K562 (cell line): ENCODE data around the gene GRK3. TPM values are rescaled to one million over a fixed set of nuclear protein-coding genes. Genes with fewer than 3 reads are reported as not detected.

ENCODE experiments used
- ATAC-seq: fragments of 200-7000 bp; cut with Tn5 transposase; 3 replicates; pipeline ENCODE4 v1.9.1; 2020; ENCODE audit warnings: moderate library complexity
- BruUV-seq: library from RNA; stranded (reverse); fragments of 400-500 nt; replicated peaks from 2 replicates; lab custom pipeline; 2021; lab: Mats Ljungman, UMichigan
- CTCF ChIA-PET: fragments of 300-600 bp; formaldehyde crosslinking; extraction: SDS; loops from one replicate; lab custom pipeline; 2021; ENCODE audit warnings: low intra/inter-chr PET ratio; lab: Yijun Ruan, JAX
- POLR2A ChIA-PET: fragments of 300-600, 350-650 bp; sonication (Branson Sonifier 250); formaldehyde crosslinking; extraction: SDS; loops from one replicate; lab custom pipeline; 2021; ENCODE audit warnings: antibody characterized with exemption, inconsistent platforms; lab: Yijun Ruan, JAX
- DNase-seq, 4 experiments: peaks; one replicate each; pipeline versions ENCODE4 v3.0.0 to v3.0.0-alpha.2; 2011 to 2018; ENCODE audit warnings: low spot score in 3 of 4, mixed read lengths in 3 of 4; ENCODE audit errors: extremely low read depth in 1 of 4
- FAIRE-seq: peaks from 2 replicates; lab custom pipeline; 2011; peaks lifted over from hg19 to GRCh38; lab: Jason Lieb, UNC
- H2AFZ ChIP-seq: 2 replicates; pipeline ENCODE4 v1.6.0; 2011; ENCODE audit warnings: low read depth, low read length, control low read depth, inconsistent platforms
- H3K27ac ChIP-seq: fragments of 200-600 bp; 3 replicates; pipeline ENCODE4 v1.8.0; 2011; ENCODE audit warnings: low read depth, mild to moderate bottlenecking, control low read depth, inconsistent platforms, low read length, moderate library complexity, mixed read lengths; ENCODE audit errors: extremely low read depth
- H3K27me3 ChIP-seq, 2 experiments: fragments of 300-600 bp in 1 of 2; 2 replicates in 1 of 2; 3 replicates in 1 of 2; pipeline versions ENCODE4 v1.6.0 to v1.8.0; 2011; ENCODE audit warnings: inconsistent platforms in 2 of 2, low read length in 2 of 2, mild to moderate bottlenecking in 1 of 2, mixed read lengths in 1 of 2, moderate library complexity in 1 of 2; ENCODE audit not compliant: control insufficient read depth in 2 of 2, insufficient read depth in 2 of 2
- H3K36me3 ChIP-seq: fragments of 300-600 bp; 3 replicates; pipeline ENCODE4 v1.8.0; 2011; ENCODE audit warnings: mild to moderate bottlenecking, low read length, inconsistent platforms; ENCODE audit not compliant: control insufficient read depth, insufficient read depth
- H3K4me1 ChIP-seq, 2 experiments: fragments of 200-600 bp in 1 of 2; replicated peaks in 1 of 2; 2 replicates in 1 of 2; 3 replicates in 1 of 2; pipeline versions ENCODE4 v1.5.1 to v1.8.0; 2011; ENCODE audit warnings: inconsistent platforms in 2 of 2, low read length in 2 of 2, mild to moderate bottlenecking in 1 of 2, mixed read lengths in 1 of 2, moderate library complexity in 1 of 2; ENCODE audit not compliant: control insufficient read depth in 2 of 2, insufficient read depth in 2 of 2
- H3K4me2 ChIP-seq: 2 replicates; pipeline ENCODE4 v1.6.1; 2011; ENCODE audit warnings: low read length, control low read depth, inconsistent platforms, mixed read lengths; ENCODE audit not compliant: insufficient read depth
- H3K4me3 ChIP-seq: fragments of 200-600 bp; sonication (generic), shearing (Covaris generic); 2 replicates; pipeline ENCODE4 v1.5.1; 2016; ENCODE audit warnings: control low read depth, inconsistent platforms
- H3K79me2 ChIP-seq: fragments of 200-600 bp; 3 replicates; pipeline ENCODE4 v1.8.0; 2011; ENCODE audit warnings: low read length, inconsistent platforms; ENCODE audit not compliant: control insufficient read depth, insufficient read depth
- H3K9ac ChIP-seq, 2 experiments: 2 replicates each; pipeline versions ENCODE4 v1.6.0 to v1.6.1; 2011; ENCODE audit warnings: low read depth in 2 of 2, low read length in 2 of 2, control low read depth in 1 of 2, inconsistent platforms in 1 of 2, mild to moderate bottlenecking in 1 of 2, mixed read lengths in 1 of 2; ENCODE audit not compliant: insufficient read depth in 1 of 2
- H3K9me1 ChIP-seq: one replicate; pipeline ENCODE4 v1.6.0; 2011; ENCODE audit warnings: inconsistent platforms, mild to moderate bottlenecking, low read length, moderate library complexity; ENCODE audit not compliant: control insufficient read depth, insufficient read depth
- H3K9me3 ChIP-seq: replicated peaks from 2 replicates; pipeline ENCODE4 v1.5.1; 2011; ENCODE audit warnings: low read depth, low read length, inconsistent platforms; ENCODE audit not compliant: control insufficient read depth, insufficient read depth
- H4K20me1 ChIP-seq: replicated peaks from 2 replicates; pipeline ENCODE4 v1.6.1; 2011; ENCODE audit warnings: low read length, inconsistent platforms, mixed read lengths; ENCODE audit not compliant: control insufficient read depth, insufficient read depth
- CBX5 ChIP-seq: IDR thresholded peaks from 2 replicates; pipeline ENCODE4 v1.6.1; 2014; ENCODE audit warnings: low read depth, borderline replicate concordance
- CHD2 ChIP-seq: IDR thresholded peaks from 2 replicates; pipeline ENCODE4 v1.6.1; 2011; ENCODE audit warnings: low read depth, low read length
- ERF ChIP-seq: fragments of 450-650 bp; formaldehyde crosslinking; IDR thresholded peaks from 2 replicates; pipeline ENCODE4 v1.4.0; 2020; ENCODE audit warnings: mild to moderate bottlenecking, mixed read lengths
- HNRNPH1 ChIP-seq: fragments of 200-400 bp; formaldehyde crosslinking; optimal IDR thresholded peaks from 2 replicates; pipeline ENCODE3; 2017; ENCODE audit warnings: low read depth, mild to moderate bottlenecking, low read length, moderate library complexity
- JUNB ChIP-seq: fragments of 450-650 bp; formaldehyde crosslinking; conservative IDR thresholded peaks from 2 replicates; pipeline ENCODE4 v1.4.0; 2020; ENCODE audit warnings: mild to moderate bottlenecking
- POLR3G ChIP-seq: IDR thresholded peaks from 2 replicates; pipeline ENCODE4 v1.6.1; 2011; ENCODE audit not compliant: insufficient read length, insufficient replicate concordance; ENCODE audit errors: extremely low read depth
- RBM39 ChIP-seq: fragments of 200-400 bp; formaldehyde crosslinking; optimal IDR thresholded peaks from 2 replicates; pipeline ENCODE3; 2018; ENCODE audit warnings: low read depth, low read length
- STAT5A ChIP-seq: IDR thresholded peaks from 2 replicates; pipeline ENCODE4 v1.6.1; 2012; ENCODE audit warnings: low read length, inconsistent platforms, borderline replicate concordance
- XRCC5 ChIP-seq: fragments of 200-400 bp; formaldehyde crosslinking; IDR thresholded peaks from 2 replicates; pipeline ENCODE4 v1.6.1; 2017; ENCODE audit warnings: low read depth, mild to moderate bottlenecking, low read length
- ZNF175 ChIP-seq: fragments of 200-800 bp; sonication (Bioruptor generic); IDR thresholded peaks from 2 replicates; pipeline ENCODE4 v1.6.1; 2016; ENCODE audit warnings: low read depth, mild to moderate bottlenecking, missing genetic modification characterization, missing compliant biosample characterization
- ZNF277 ChIP-seq: fragments of 250-450 bp; sonication (Bioruptor Pico); IDR thresholded peaks from 2 replicates; pipeline ENCODE4 v1.8.0; 2022; ENCODE audit warnings: inconsistent platforms, mild to moderate bottlenecking, moderate library complexity, borderline replicate concordance
- ZNF41 ChIP-seq: fragments of 250-450 bp; sonication (Bioruptor Pico); conservative IDR thresholded peaks from 2 replicates; pipeline ENCODE4 v1.4.0; 2020; ENCODE audit warnings: mild to moderate bottlenecking
- WGBS: fragments of 100-300 bp; shearing (Covaris generic); methylation state at CpG from one replicate; pipeline ENCODE4 v1.1.6; 2016; ENCODE audit warnings: low coverage, mixed read lengths; ENCODE audit not compliant: insufficient coverage; ENCODE audit errors: missing lambda C conversion rate; 5-methylcytosine and 5-hydroxymethylcytosine counted together
- in situ Hi-C: fragments of 300-500 bp; cut with MboI; formaldehyde crosslinking; loops from 4 replicates; pipeline ENCODE4 v1.15.0; 2018; ENCODE audit warnings: inconsistent platforms, mixed read lengths
- intact Hi-C: fragments of 100-400 bp; cut with micrococcal nuclease; formaldehyde crosslinking; loops from 2 replicates; pipeline ENCODE4 v1.14.2; 2022
- polyA plus RNA-seq, 8 experiments: library from polyadenylated mRNA; depleted of rRNA in 4 of 8; stranded (reverse) in 5 of 8; unstranded in 3 of 8; fragments of >200 nt; fragmentation: Nextera tagmentation in 2 of 8; fragmentation: Illumina TruSeq in 1 of 8; extraction: Ambion mirVana in 2 of 8; extraction: Trizol in 1 of 8; gene quantifications; 2 replicates each; pipeline versions ENCODE4 v1.2.1 to v1.2.3, GENCODE V29; 2011 to 2014; ENCODE audit warnings: inconsistent platforms in 1 of 8, missing spikeins in 1 of 8
- total RNA-seq, 7 experiments: library from RNA; depleted of rRNA in 6 of 7; stranded (reverse); fragments of >200 nt in 6 of 7; fragmentation: Illumina TruSeq in 2 of 7; extraction: Trizol in 2 of 7; gene quantifications; 2 replicates each; pipeline versions ENCODE4 v1.2.1 to v1.2.3, GENCODE V29; 2011 to 2021; ENCODE audit warnings: low replicate concordance in 1 of 7

Gene GRK3
- total and polyA plus RNA-seq, 9 of the 15 experiments (the other 6 are each of a cell fraction or from before 2014, with no cell fraction given), result 1.4 to 7.6 (median 3.6) TPM

DNA sequence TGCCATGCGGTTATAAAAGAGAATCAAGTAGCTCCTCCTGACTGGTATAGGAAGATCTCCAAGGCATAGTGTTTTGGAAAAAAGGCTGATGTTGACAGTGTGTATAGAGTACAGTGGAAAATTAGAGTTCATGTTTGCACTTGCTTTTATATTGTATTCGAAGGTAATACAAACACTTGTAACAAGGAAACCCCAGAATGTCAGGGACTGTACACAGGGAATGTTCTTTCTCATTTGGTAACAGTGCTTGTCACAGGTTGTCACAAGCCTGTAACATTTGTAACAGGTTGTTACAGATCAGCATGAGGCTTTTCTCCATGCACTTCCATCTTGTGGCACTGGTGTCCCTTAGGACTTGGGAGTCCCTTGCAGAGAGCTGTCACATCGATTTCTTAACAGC lies 64.0 kb downstream of the GRK3 start:
- in situ Hi-C loops, result no loop called here

More for the DNA sequence above, 64.0 kb downstream of the GRK3 start:
- Histone ChIP-seq H3K4me2 (no peak overlapping the region), H3K79me2 (no peaks in the 10 kb centered on the region), H3K4me3 (no peak overlapping the region), H3K27me3 (no peaks in the 10 kb centered on the region), H3K9ac (no peak overlapping the region), H3K36me3 (no peaks in the 10 kb centered on the region), H4K20me1 (no peaks in the 10 kb centered on the region), H3K9me1 (no peaks in the 10 kb centered on the region), H2AFZ (no peak overlapping the region), H3K9me3 (no peaks in the 10 kb centered on the region), H3K27ac (no peak overlapping the region), H3K4me1 (no peaks in the 10 kb centered on the region; a peak in 1 of 5 replicates)
- BruUV-seq, result no TSS peak
- FAIRE-seq, result no peak
- 0% methylated on average over 2 of the region's 3 CpGs for WGBS
- TF ChIP-seq RBM39 (no peak), XRCC5 (no peak), ZNF277 (CRISPR knock-in tag) (no peak), ZNF175 (CRISPR knock-in tag) (no peak), ZNF41 (no peak), CBX5 (no peak), ERF (CRISPR knock-in tag) (no peak), STAT5A (no peak), POLR3G (no peak), HNRNPH1 (no peak), JUNB (CRISPR knock-in tag) (no peak), CHD2 (no peak)
- DNase-seq, result no peak
- intact Hi-C loops, result no loop called here
- ChIA-PET CTCF (no interaction called here), POLR2A (no interaction called here)
- ATAC-seq, result no peak
